MM.1S (cell line): ENCODE data around the gene MZT2B.
"Not testable (repeated sequence)": the region's sequence is repeated elsewhere in the genome, so short reads cannot be mapped to it uniquely, and the experiment has no call there.

Source experiments
- EZH2 ChIP-seq: fragments of 300-600 bp; sonication (generic); optimal IDR thresholded peaks from 2 replicates; pipeline ENCODE3; 2017; ENCODE audit warnings: low read depth, mild to moderate bottlenecking, antibody characterized with exemption, low read length, mixed read lengths
- TF ChIP-seq, protein P1 (sequence below): fragments of 300-600 bp; sonication (generic); IDR thresholded peaks from 2 replicates; pipeline ENCODE4 v1.5.1; 2016; ENCODE audit warnings: antibody characterized with exemption, low read length, mixed read lengths

DNA sequence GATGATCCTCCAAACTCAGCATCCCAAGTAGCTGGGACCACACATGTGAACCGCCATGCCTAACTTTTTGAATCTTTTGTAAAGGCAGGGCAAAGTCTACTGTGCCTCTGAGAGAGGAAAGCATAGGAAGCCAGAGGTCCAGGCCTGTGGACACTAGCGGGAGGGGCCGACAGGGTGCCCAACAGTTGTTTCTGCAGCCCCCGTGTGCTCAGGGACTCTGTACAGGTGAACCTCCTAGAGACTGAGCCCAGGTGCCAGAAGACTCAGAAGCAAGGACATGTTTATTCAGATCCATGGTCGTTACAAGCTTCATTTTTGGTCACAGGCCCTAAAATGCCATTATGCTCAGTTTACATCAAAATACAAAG, 30.9 kb upstream of the MZT2B start:
- TF ChIP-seq, protein P1, sequence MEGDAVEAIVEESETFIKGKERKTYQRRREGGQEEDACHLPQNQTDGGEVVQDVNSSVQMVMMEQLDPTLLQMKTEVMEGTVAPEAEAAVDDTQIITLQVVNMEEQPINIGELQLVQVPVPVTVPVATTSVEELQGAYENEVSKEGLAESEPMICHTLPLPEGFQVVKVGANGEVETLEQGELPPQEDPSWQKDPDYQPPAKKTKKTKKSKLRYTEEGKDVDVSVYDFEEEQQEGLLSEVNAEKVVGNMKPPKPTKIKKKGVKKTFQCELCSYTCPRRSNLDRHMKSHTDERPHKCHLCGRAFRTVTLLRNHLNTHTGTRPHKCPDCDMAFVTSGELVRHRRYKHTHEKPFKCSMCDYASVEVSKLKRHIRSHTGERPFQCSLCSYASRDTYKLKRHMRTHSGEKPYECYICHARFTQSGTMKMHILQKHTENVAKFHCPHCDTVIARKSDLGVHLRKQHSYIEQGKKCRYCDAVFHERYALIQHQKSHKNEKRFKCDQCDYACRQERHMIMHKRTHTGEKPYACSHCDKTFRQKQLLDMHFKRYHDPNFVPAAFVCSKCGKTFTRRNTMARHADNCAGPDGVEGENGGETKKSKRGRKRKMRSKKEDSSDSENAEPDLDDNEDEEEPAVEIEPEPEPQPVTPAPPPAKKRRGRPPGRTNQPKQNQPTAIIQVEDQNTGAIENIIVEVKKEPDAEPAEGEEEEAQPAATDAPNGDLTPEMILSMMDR = not testable (repeated sequence)
- not testable (repeated sequence) for TF ChIP-seq EZH2
